T-helper 1 cell treated with Interleukin-12 subunit alpha and Interleukin-12 subunit beta and Interleukin-4 antibody, amounts not matched to agents 30 μg/mL and 1 μg/mL, for 36 hours (primary cell): ENCODE measurements around the gene DUOXA2.

Experiments used
- H3K27ac Mint-ChIP-seq: one replicate; pipeline ENCODE4 v1.8.0; 2021; ENCODE audit warnings: mild to moderate bottlenecking, mixed read lengths
- H3K27me3 Mint-ChIP-seq: one replicate; pipeline ENCODE4 v1.8.0; 2021; ENCODE audit warnings: low read depth, mixed read lengths
- H3K36me3 Mint-ChIP-seq: one replicate; pipeline ENCODE4 v1.8.0; 2021; ENCODE audit warnings: low read depth, mixed read lengths
- H3K4me1 Mint-ChIP-seq: one replicate; pipeline ENCODE4 v1.8.0; 2021; ENCODE audit warnings: low read depth, mixed read lengths
- H3K4me3 Mint-ChIP-seq: one replicate; pipeline ENCODE4 v1.8.0; 2021; ENCODE audit warnings: mild to moderate bottlenecking, moderate library complexity, mixed read lengths
- H3K9me3 Mint-ChIP-seq: one replicate; pipeline ENCODE4 v1.8.0; 2021; ENCODE audit warnings: mixed read lengths

The DUOXA2 gene

GRCh38 chr15:45165536-45165935 is 51.4 kb downstream of the DUOXA2 start:
- Mint-ChIP-seq H3K4me3 (peak overlapping the region; percentile 68), H3K27me3 (no peaks in the 10 kb centered on the region), H3K36me3 (no peaks in the 10 kb centered on the region), H3K4me1 (peaks cover 20% of the 10 kb centered on the region), H3K27ac (peak overlapping the region; percentile 59), H3K9me3 (no peaks in the 10 kb centered on the region)

GRCh38 chr15:45166834-45167630 is 52.9 kb downstream of the DUOXA2 start:
- no peaks in the 10 kb centered on the region for H3K27me3 Mint-ChIP-seq
- no peaks in the 10 kb centered on the region for H3K36me3 Mint-ChIP-seq
- H3K27ac Mint-ChIP-seq: peak overlapping the region; percentile 73
- H3K4me3 Mint-ChIP-seq: peak overlapping the region; percentile 70
- no peaks in the 10 kb centered on the region for H3K9me3 Mint-ChIP-seq
- H3K4me1 Mint-ChIP-seq: peaks cover 20% of the 10 kb centered on the region

DNA sequence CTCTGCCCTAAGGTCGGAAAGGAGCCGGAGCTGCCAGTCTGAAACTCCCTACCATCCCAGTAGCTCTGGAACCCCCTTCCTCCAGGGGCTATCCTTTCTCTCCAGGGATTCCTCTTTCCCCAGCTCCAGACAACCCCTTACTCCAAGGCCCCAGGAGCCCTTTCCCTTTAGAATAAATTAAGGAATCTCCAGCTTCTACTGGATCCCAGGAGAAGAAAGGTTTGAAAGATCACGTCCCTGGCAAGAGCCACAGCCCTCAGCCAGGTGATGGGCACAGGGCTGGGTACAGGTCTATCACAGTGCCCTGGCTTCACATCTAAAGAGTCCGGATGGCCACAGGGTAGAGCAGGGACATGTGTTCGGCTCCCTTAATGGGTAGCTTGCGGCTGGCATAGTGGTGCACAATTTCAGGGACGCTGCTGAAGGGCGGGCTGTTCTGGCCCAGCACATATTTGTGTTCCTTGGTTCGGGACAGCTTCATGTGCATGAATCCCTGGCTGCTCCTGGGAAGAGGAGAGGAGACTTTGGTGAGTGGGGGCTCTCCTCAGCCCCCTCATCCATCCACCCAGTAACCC is 53.6 kb downstream of the DUOXA2 start:
- Mint-ChIP-seq H3K9me3 (no peaks in the 10 kb centered on the region), H3K36me3 (no peaks in the 10 kb centered on the region), H3K27me3 (no peaks in the 10 kb centered on the region), H3K4me3 (peak overlapping the region; percentile 70), H3K27ac (peak overlapping the region; percentile 73), H3K4me1 (peaks cover 16% of the 10 kb centered on the region)
